ENCODE results near the gene FDXACB1.

DNA sequence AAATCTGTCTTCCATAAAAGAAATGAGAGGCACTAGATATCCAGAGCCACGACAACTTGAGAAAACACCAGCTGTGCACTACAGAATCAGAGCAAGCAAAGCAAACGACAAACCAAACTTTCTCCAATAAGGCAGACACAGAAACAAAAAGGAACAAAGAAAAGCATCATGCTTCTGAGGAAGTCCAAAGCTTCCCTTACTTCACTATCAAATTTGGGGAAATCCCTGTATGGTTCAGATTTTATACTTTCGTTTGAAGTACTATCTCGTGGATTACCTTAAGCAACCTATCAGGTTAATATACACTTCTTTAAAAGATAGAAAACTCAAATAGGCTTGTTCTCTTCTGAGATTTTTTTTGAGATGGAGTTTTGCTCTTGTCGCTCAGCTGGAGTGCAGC, 35.3 kb downstream of the FDXACB1 start:
- TF ChIP-seq CTCF (IDR thresholded peaks at IDR 0.05) = no peak
- no peak for TF ChIP-seq POLR2A (IDR thresholded peaks at IDR 0.05)
